DND-41 (cell line): Measurements from ENCODE around the gene C1orf198.

Experiments
- CTCF ChIP-seq: IDR thresholded peaks from 2 replicates; pipeline ENCODE4 v1.5.1; 2012; ENCODE audit warnings: borderline replicate concordance, low read length, moderate library complexity, mild to moderate bottlenecking; ENCODE audit not compliant: poor library complexity, severe bottlenecking; ENCODE audit errors: extremely low read depth
- EZH2 ChIP-seq: IDR thresholded peaks from 3 replicates; pipeline ENCODE4 v1.6.1; 2012; ENCODE audit warnings: borderline replicate concordance, low read depth, mild to moderate bottlenecking, moderate library complexity, low read length, inconsistent platforms; ENCODE audit not compliant: severe bottlenecking

GRCh38 chr1:230913496-230913895 is 45.2 kb upstream of the C1orf198 start:
- no peak for TF ChIP-seq CTCF
- no peak for TF ChIP-seq EZH2
